ENCODE data around the gene UMPS.
"Not testable (repeated sequence)": the region's sequence is repeated elsewhere in the genome, so short reads cannot be mapped to it uniquely, and the experiment has no call there.

UMPS gene

GRCh38 chr3:124702950-124703349 lies 27.3 kb upstream of the UMPS start (continued):
- no peak for TF ChIP-seq ZBTB10 (tag by site-specific recombination; IDR thresholded peaks at IDR 0.05)
- no peak for TF ChIP-seq GLI2 (tag by site-specific recombination; IDR thresholded peaks at IDR 0.05; ENCODE audit: borderline replicate concordance, low read depth)
- TF ChIP-seq TRIM28 (IDR thresholded peaks at IDR 0.05; ENCODE audit: borderline replicate concordance, low read length) = no peak
- no peak for TF ChIP-seq ZNF394 (tag by site-specific recombination; IDR thresholded peaks at IDR 0.05; ENCODE audit: borderline replicate concordance)
- no peak for TF ChIP-seq SCRT2 (tag by site-specific recombination; IDR thresholded peaks at IDR 0.05)
- TF ChIP-seq ATF2 (tag by site-specific recombination; IDR thresholded peaks at IDR 0.05; ENCODE audit: low read depth) = no peak
- no peak for TF ChIP-seq ZNF677 (tag by site-specific recombination; IDR thresholded peaks at IDR 0.05)
- no peak for TF ChIP-seq ELK4 (IDR thresholded peaks at IDR 0.05; ENCODE audit: borderline replicate concordance, low read depth, low read length)
- TF ChIP-seq ZNF843 (tag by site-specific recombination; IDR thresholded peaks at IDR 0.05) = no peak

GRCh38 chr3:124705552-124705951 lies 24.7 kb upstream of the UMPS start:
- CTCF ChIA-PET = interaction anchor here (1.9 kb wide), 1 partner anchor 17 kb away, joined by 5 read pairs; no protein-coding TSS in a partner anchor
- no peaks in the 10 kb centered on the region for H3K9me3 ChIP-seq (ENCODE audit: control insufficient read depth, insufficient read depth, low read depth, low read length)
- no peak for TF ChIP-seq SETDB1 (IDR thresholded peaks at IDR 0.05; ENCODE audit: insufficient read length, low read length)
- 0 out of 2 replicates have a peak, but pooled peaks have one; percentile 26 for TF ChIP-seq ZNF366 (tag by site-specific recombination; conservative IDR thresholded peaks at IDR 0.05)
- no peak overlapping the region for H3K4me3 ChIP-seq (ENCODE audit: low read depth, low read length)
- POLR2A ChIA-PET = no interaction called here
- no peaks in the 10 kb centered on the region for H3K4me1 ChIP-seq (ENCODE audit: control insufficient read depth, insufficient read depth, low read length)
- H3K27ac ChIP-seq (ENCODE audit: extremely low read depth, low read depth, low read length) = no peak overlapping the region
- H3K36me3 ChIP-seq (ENCODE audit: control insufficient read depth in 2 of 2, insufficient read depth in 1 of 2, low read length in 2 of 2) = no peaks in the 10 kb centered on the region

- peak; percentile 50 for TF ChIP-seq ZNF366 (tag by site-specific recombination; conservative IDR thresholded peaks at IDR 0.05)
- H3K4me3 ChIP-seq (ENCODE audit: low read depth, low read length); POLR2A ChIA-PET; H3K4me1 ChIP-seq (ENCODE audit: control insufficient read depth, insufficient read depth, low read length); H3K27ac ChIP-seq (ENCODE audit: extremely low read depth, low read depth, low read length); H3K36me3 ChIP-seq (ENCODE audit: control insufficient read depth in 2 of 2, insufficient read depth in 1 of 2, low read length in 2 of 2); H3K9me3 ChIP-seq (ENCODE audit: control insufficient read depth, insufficient read depth, low read depth, low read length): not testable (repeated sequence)
- CTCF ChIA-PET = interaction anchor here (0.7 kb wide), 2 partner anchors 21 to 691 kb away, joined by 4 to 5 read pairs; no protein-coding TSS in a partner anchor
Measured at GRCh38 chr3:124707223-124707622, 23.0 kb upstream of the UMPS start.

- Histone ChIP-seq H3K4me1 (ENCODE audit: control insufficient read depth, insufficient read depth, low read length) (no peaks in the 10 kb centered on the region), H3K9me3 (ENCODE audit: control insufficient read depth, insufficient read depth, low read depth, low read length) (no peaks in the 10 kb centered on the region), H3K27ac (ENCODE audit: extremely low read depth, low read depth, low read length) (no peak overlapping the region), H3K36me3 (ENCODE audit: control insufficient read depth in 2 of 2, insufficient read depth in 1 of 2, low read length in 2 of 2) (no peaks in the 10 kb centered on the region), H3K4me3 (ENCODE audit: low read depth, low read length) (no peak overlapping the region)
- ChIA-PET POLR2A (no interaction called here), CTCF (interaction anchor here (0.7 kb wide), 2 partner anchors 22 to 691 kb away, joined by 4 to 5 read pairs; no protein-coding TSS in a partner anchor)
- TF ChIP-seq PRDM6 (tag by site-specific recombination; IDR thresholded peaks at IDR 0.05) (no peak), ZNF707 (tag by site-specific recombination; IDR thresholded peaks at IDR 0.05) (no peak), MEIS1 (CRISPR knock-in tag; IDR thresholded peaks at IDR 0.05; ENCODE audit: borderline replicate concordance) (no peak), ZBTB8A (tag by site-specific recombination; IDR thresholded peaks at IDR 0.05) (no peak), ZNF175 (tag by site-specific recombination; IDR thresholded peaks at IDR 0.05) (no peak), ZNF747 (tag by site-specific recombination; IDR thresholded peaks at IDR 0.05) (no peak), ZNF416 (tag by site-specific recombination; IDR thresholded peaks at IDR 0.05) (no peak), ZBTB26 (tag by site-specific recombination; optimal IDR thresholded peaks at IDR 0.05) (no peak), REPIN1 (tag by site-specific recombination; IDR thresholded peaks at IDR 0.05; ENCODE audit: low read depth) (no peak), ZNF146 (tag by site-specific recombination; IDR thresholded peaks at IDR 0.05) (no peak)
Measured at GRCh38 chr3:124707656-124708062, 22.6 kb upstream of the UMPS start.

Data from HEK293 (cell line).